Measurements from ENCODE around the gene HPCA.

DNA sequence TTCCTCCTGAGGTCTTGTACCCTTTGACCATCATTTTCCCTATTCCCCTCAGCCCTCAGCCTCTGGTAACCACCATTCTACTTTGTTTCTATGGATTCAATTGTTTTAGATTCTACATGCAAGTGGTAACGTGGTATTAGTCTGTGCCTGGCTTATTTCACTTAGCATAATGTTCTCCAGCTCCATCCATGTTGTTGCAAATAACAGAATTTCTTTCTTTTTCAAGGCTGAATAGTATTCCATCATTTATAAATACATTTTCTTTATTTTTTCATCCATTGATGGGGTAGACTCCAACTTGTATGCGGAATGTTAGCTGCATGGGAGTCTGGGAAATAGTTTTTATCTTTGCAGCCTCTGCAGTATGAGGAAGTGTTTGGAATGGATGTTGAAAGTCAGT is 41.1 kb downstream of the HPCA start:
- TF ChIP-seq EZH2 (IDR thresholded peaks at IDR 0.05; ENCODE audit: insufficient read depth, poor library complexity, severe bottlenecking) (no peak), EZH2phosphoT487 (IDR thresholded peaks at IDR 0.05; ENCODE audit: insufficient read depth, low read depth) (no peak)

Data from GM23248 (cell line).